Measurements from ENCODE around the gene KRTAP3-2. TPM values are rescaled to one million over a fixed set of nuclear protein-coding genes. Genes with fewer than 3 reads are reported as not detected.
"Not testable (repeated sequence)": the region's sequence is repeated elsewhere in the genome, so short reads cannot be mapped to it uniquely, and the experiment has no call there.

Gene KRTAP3-2
- total RNA-seq, result not detected

DNA sequence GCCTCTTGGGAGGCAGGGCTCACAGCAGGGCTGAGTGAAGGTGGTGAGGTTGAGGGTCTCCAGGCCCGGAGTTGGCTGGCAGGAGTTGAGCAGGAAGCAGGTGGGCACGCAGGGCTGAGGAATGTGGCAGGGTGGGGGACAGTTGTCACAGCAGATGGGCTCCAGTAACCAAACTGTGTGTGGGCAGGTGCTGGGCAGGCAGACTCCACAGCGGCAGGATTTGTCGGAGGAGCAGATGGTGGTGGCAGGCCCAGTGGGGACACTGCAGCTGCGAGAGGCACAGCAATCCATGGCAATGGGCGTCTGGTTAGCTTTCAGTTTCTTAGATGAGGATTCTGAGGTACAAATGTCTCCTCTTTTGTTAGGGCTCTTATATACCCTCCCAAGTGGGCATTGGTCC, at the start of gene KRTAP3-2:
KRTAP3-2 (minus strand) TSS at position 344 of the 400 bp plus-strand sequence; CDS start at position 291, 53 bp downstream.
- H3K4me1 ChIP-seq; H3K9me3 ChIP-seq; H3K27me3 ChIP-seq; H3K27ac ChIP-seq; intact Hi-C loops (cut with DNase I); H3K36me3 ChIP-seq; DNase-seq (ENCODE audit: extremely low spot score in 2 of 2); H3K4me3 ChIP-seq: not testable (repeated sequence)

DNA sequence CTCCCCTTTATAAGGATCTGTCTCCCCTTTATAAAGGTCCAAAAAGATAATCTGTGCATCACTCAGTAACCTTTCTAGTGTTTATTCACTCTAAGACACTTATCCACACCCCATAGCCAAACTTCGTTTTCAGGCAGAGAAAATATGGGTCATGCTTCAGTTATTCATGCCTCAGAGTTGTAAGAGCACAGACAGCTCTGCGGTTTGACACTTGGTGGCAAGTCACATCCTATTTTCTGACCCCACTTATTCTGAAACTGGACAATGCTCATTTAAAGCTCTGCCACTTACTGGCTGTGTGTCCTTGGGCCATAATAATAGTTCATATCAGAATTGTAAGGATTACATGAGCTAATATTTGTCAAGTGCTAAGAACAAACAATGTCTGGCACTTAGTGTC, 49.4 kb upstream of the KRTAP3-2 start:
- no peaks in the 10 kb centered on the region for H3K27me3 ChIP-seq
- TF ChIP-seq POLR2AphosphoS5 (IDR thresholded peaks at IDR 0.05; ENCODE audit: insufficient read depth in 1 of 2, low read depth in 1 of 2) (no peak), POLR2A (IDR thresholded peaks at IDR 0.05) (no peak)
- TF ChIP-seq, protein P1, sequence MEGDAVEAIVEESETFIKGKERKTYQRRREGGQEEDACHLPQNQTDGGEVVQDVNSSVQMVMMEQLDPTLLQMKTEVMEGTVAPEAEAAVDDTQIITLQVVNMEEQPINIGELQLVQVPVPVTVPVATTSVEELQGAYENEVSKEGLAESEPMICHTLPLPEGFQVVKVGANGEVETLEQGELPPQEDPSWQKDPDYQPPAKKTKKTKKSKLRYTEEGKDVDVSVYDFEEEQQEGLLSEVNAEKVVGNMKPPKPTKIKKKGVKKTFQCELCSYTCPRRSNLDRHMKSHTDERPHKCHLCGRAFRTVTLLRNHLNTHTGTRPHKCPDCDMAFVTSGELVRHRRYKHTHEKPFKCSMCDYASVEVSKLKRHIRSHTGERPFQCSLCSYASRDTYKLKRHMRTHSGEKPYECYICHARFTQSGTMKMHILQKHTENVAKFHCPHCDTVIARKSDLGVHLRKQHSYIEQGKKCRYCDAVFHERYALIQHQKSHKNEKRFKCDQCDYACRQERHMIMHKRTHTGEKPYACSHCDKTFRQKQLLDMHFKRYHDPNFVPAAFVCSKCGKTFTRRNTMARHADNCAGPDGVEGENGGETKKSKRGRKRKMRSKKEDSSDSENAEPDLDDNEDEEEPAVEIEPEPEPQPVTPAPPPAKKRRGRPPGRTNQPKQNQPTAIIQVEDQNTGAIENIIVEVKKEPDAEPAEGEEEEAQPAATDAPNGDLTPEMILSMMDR (IDR thresholded peaks at IDR 0.05), result no peak
- H3K27ac ChIP-seq, result no peak overlapping the region
- intact Hi-C loops (cut with DNase I), result no loop called here
- DNase-seq (ENCODE audit: extremely low spot score in 2 of 2), result no peak
- H3K4me1 ChIP-seq, result no peaks in the 10 kb centered on the region
- no peaks in the 10 kb centered on the region for H3K9me3 ChIP-seq
- H3K4me3 ChIP-seq, result no peak overlapping the region
- H3K36me3 ChIP-seq, result no peaks in the 10 kb centered on the region

DNA sequence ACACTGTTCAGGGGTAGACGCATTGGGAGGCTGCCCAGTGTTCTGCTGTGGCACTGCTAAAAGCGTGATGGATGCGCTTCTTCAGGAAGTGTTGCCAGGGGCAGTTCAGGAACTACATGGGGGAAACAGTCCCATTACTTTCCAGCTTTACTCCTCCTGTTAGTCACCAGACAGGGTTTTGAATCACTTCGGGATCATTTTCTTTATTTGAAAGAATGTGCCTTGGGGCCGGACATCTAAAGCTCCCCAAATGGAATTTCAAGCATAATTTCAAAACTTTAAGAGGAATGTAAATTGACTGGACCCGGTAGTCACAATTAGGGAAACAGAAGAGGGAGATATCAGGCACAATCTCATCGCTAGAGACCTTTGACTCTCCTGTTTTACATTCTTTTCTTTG, 48.7 kb upstream of the KRTAP3-2 start:
- no peaks in the 10 kb centered on the region for H3K9me3 ChIP-seq
- no peak overlapping the region for H3K4me3 ChIP-seq
- no peaks in the 10 kb centered on the region for H3K36me3 ChIP-seq
- H3K27ac ChIP-seq, result no peak overlapping the region
- intact Hi-C loops (cut with DNase I), result no loop called here
- no peak for DNase-seq (ENCODE audit: extremely low spot score in 2 of 2)
- H3K27me3 ChIP-seq, result no peaks in the 10 kb centered on the region
- TF ChIP-seq, protein P1 (IDR thresholded peaks at IDR 0.05), result no peak
- TF ChIP-seq POLR2AphosphoS5 (IDR thresholded peaks at IDR 0.05; ENCODE audit: insufficient read depth in 1 of 2, low read depth in 1 of 2) (no peak), POLR2A (IDR thresholded peaks at IDR 0.05) (no peak)
- H3K4me1 ChIP-seq, result no peaks in the 10 kb centered on the region

DNA sequence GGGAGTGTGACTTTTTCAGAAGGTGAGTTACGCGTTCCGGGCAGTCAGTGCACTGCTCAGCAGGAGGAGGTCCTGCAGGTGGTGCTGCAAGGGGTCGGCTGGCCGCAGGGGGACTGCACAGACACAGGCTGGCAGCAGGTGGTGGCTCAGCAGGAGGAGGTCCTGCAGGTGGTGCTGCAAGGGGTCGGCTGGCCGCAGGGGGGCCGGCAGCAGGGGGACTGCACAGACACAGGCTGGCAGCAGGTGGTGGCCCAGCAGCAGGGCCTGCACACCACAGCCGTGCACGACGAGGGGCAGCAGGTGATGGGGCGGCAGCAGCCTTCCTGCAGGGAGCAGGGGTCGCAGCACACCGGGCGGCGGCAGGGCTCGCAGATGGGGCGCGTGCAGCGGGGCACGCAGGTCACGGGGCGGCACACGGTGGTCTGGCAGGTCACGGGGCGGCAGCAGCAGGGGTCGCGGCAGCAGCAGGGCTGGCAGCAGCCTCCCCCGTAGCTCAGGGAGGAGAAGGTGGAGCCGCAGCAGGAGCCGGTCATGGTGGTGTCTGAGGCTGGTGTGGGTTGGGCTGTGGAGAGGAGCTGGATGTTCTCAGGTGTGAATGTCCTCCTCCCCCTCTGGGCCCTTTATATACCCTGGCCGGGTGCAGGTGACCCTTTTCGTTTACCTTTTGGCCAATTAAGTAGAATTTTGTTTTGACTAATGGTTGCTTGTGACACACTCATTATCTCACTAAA, 47.2 kb upstream of the KRTAP3-2 start, which contains the start of gene KRTAP2-1:
KRTAP2-1 (minus strand) TSS at position 582 of the 731 bp plus-strand sequence; CDS start at position 533, 49 bp downstream.
- H3K36me3 ChIP-seq; H3K4me1 ChIP-seq; H3K9me3 ChIP-seq; H3K27me3 ChIP-seq; H3K27ac ChIP-seq; H3K4me3 ChIP-seq; DNase-seq (ENCODE audit: extremely low spot score in 2 of 2); intact Hi-C loops (cut with DNase I): not testable (repeated sequence)

DNA sequence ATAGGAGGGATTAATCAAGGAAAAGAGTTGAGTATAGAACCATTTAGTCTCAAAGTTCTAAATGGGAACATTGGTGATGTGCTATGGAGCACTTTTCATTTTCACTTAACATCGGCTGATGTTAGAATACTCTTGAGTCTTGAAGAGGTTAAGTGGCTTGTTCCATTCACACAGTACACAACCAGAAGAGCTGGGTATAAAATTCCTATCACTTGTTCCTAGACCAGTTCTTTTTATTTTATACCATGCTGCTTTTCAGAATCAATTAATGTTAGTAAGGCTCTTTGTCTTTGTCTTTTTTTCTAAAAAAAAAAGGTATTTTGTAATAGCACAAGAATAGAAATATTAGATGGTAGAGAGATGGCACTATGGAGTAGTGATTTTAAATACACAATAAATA, 43.2 kb upstream of the KRTAP3-2 start:
- H3K9me3 ChIP-seq, result no peaks in the 10 kb centered on the region
- no peaks in the 10 kb centered on the region for H3K36me3 ChIP-seq
- no peak for DNase-seq (ENCODE audit: extremely low spot score in 2 of 2)
- H3K27ac ChIP-seq, result no peak overlapping the region
- intact Hi-C loops (cut with DNase I), result no loop called here
- TF ChIP-seq, protein P1 (IDR thresholded peaks at IDR 0.05), result no peak
- TF ChIP-seq POLR2AphosphoS5 (IDR thresholded peaks at IDR 0.05; ENCODE audit: insufficient read depth in 1 of 2, low read depth in 1 of 2) (no peak), POLR2A (IDR thresholded peaks at IDR 0.05) (no peak)
- no peak overlapping the region for H3K4me3 ChIP-seq
- no peaks in the 10 kb centered on the region for H3K27me3 ChIP-seq
- H3K4me1 ChIP-seq, result no peaks in the 10 kb centered on the region

DNA sequence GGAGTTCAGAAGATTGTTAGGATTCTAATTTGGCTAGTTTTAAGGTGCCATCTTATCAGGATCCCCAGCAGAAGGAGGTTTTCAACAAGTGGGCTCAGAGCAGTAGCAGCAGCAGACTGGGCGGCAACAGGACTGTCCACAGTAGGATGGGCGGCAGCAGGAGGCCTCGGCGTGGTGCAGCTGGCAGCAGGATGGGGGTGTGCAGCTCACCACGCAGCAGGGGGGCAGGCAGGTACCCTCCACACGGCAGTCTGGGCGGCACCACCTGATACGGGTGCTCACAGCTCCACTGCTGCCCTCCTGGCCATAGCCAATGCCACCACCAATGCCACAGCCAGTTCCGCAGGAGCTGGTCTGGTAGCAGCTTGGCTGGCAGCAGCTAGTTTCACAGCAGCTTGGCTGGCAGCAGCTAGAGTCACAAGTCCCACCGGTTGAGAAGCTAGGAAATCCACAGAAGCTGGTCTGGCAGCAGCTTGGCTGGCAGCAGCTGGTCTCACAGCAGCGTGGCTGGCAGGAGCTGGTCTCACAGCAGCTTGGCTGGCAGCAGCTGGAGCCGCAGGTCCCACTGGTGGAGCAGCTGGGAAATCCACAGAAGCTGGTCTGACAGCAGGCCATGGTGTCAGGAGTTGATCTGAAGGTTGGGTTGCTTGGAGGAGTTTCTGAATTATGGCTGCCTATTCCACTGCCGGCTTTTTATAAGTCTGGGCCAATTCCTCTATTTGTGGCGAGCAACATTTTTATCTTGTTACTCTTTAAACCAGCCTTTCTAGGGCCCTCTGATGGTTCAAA, 41.3 kb upstream of the KRTAP3-2 start, which contains the start of gene KRTAP1-1:
KRTAP1-1 (minus strand) TSS at position 668 of the 789 bp plus-strand sequence; CDS start at position 615, 53 bp downstream.
- H3K4me1 ChIP-seq; H3K4me3 ChIP-seq; intact Hi-C loops (cut with DNase I); H3K27ac ChIP-seq; H3K9me3 ChIP-seq; H3K36me3 ChIP-seq; DNase-seq (ENCODE audit: extremely low spot score in 2 of 2); H3K27me3 ChIP-seq: not testable (repeated sequence)
- peak in 1 of 2 donors; percentile 54 for TF ChIP-seq POLR2AphosphoS5 (IDR thresholded peaks at IDR 0.05; ENCODE audit: insufficient read depth in 1 of 2, low read depth in 1 of 2)

Measured in vagina (tissue), 2 donors.